Activated CD8-positive, alpha-beta T cell treated with anti-CD3 and anti-CD28 coated beads for 36 hours (primary cell): Measurements from ENCODE around the gene ENKD1. TPM values are rescaled to one million over a fixed set of nuclear protein-coding genes. Genes with fewer than 3 reads are reported as not detected.
A peak's percentile ranks its signal among the peaks of the same experiment; 100 is the strongest.

ENCODE experiments used
- ATAC-seq: fragments of 200-7000 bp; cut with Tn5 transposase; one replicate; pipeline ENCODE4 v1.10.0; 2021; ENCODE audit warnings: mild to moderate bottlenecking, moderate library complexity
- CTCF ChIA-PET: fragments of 350-600 bp; sonication (Branson Sonifier 250); formaldehyde crosslinking; loops from one replicate; lab custom pipeline; 2021; ENCODE audit warnings: antibody characterized with exemption; lab: Charles Lee
- POLR2A ChIA-PET: fragments of 350-600 bp; sonication (Branson Sonifier 250); formaldehyde crosslinking; loops from one replicate; lab custom pipeline; 2021; ENCODE audit warnings: antibody characterized with exemption; lab: Charles Lee
- DNase-seq: peaks from one replicate; pipeline ENCODE4 v3.0.0-alpha.2; 2020
- H3K27ac Mint-ChIP-seq: one replicate; pipeline ENCODE4 v1.8.0; 2021; ENCODE audit warnings: mild to moderate bottlenecking, mixed read lengths
- H3K27me3 Mint-ChIP-seq: one replicate; pipeline ENCODE4 v1.8.0; 2021; ENCODE audit warnings: mixed read lengths
- H3K36me3 Mint-ChIP-seq: one replicate; pipeline ENCODE4 v1.8.0; 2021; ENCODE audit warnings: low read depth, mixed read lengths
- H3K4me1 Mint-ChIP-seq: one replicate; pipeline ENCODE4 v1.8.0; 2021; ENCODE audit warnings: low read depth, mixed read lengths
- H3K4me3 Mint-ChIP-seq: one replicate; pipeline ENCODE4 v1.8.0; 2021; ENCODE audit warnings: mild to moderate bottlenecking, moderate library complexity, mixed read lengths
- H3K9me3 Mint-ChIP-seq: one replicate; pipeline ENCODE4 v1.8.0; 2021; ENCODE audit warnings: mixed read lengths
- CTCF ChIP-seq: fragments of 200-600 bp; IDR thresholded peaks from one replicate; pipeline ENCODE4 v1.8.0; 2022; ENCODE audit warnings: antibody characterized with exemption, mild to moderate bottlenecking
- intact Hi-C: fragments of 100-400 bp; cut with micrococcal nuclease; formaldehyde crosslinking; loops from one replicate; pipeline ENCODE4 v1.10.0; 2022
- total RNA-seq, 2 experiments: library from RNA; stranded (reverse); gene quantifications; one replicate each; pipeline ENCODE4 v1.2.3, GENCODE V29; 2021

The ENKD1 gene
- total RNA-seq, 2 experiments from 2014 or later = 8.4 to 8.9 TPM

DNA sequence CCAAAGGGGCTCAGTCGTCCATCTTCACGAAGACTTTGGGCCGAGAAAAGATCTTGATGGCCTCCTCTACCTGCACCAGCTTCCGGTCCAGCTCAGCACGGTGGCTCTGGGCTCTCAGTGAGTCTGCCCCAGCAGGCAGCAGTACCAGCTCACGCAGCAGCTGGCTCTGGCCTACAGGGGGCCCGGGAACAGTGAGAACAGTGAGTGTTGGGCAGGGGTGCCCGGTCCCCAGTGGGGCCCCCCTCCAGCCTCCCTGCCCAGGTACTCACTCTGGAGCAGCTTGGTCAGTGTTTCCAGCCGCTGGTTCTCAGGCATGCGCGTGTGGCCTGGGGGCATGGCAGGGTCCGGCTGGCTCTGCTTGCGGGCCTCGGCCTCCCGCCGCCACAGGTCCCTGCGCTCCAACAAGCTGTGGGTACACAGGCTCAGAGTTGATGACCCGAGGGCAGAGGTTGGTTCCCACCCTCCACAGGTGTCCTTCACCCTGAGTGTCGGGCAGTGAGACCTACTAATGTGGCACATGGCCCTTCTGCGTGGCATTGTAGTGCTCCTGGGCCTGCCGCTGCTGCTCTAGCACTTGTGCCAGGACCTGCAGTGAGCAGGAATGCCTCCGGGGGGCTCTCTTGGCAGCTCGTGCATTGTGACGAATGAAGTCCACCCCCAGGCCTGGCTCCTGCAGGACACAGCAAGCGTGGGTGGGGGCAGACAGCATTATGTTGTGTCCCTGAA is 3.2 kb downstream of the ENKD1 start:
- CTCF ChIA-PET = interaction anchor here (0.6 to 14.7 kb wide), 20 partner anchors 9 to 378 kb away, joined by 3 to 154 read pairs (median 4); partner anchors contain the start of genes ATP6V0D1, CARMIL2 and CTCF
- Mint-ChIP-seq H3K36me3 (peaks cover 3% of the 10 kb centered on the region), H3K4me3 (no peak overlapping the region), H3K9me3 (no peaks in the 10 kb centered on the region), H3K4me1 (peaks cover 23% of the 10 kb centered on the region), H3K27me3 (no peaks in the 10 kb centered on the region), H3K27ac (no peak overlapping the region)
- peak; percentile 64 for TF ChIP-seq CTCF
- peak; percentile 69 for DNase-seq
- ATAC-seq = no peak
- POLR2A ChIA-PET = interaction anchor here (1.9 to 2.1 kb wide), 2 partner anchors 14 to 17 kb away, joined by 5 to 13 read pairs; no protein-coding TSS in a partner anchor
- intact Hi-C loops = loop anchor here (10.0 kb wide), 1 partner anchor 271 kb away; the partner anchor contains the start of genes CTRL and PSMB10

DNA sequence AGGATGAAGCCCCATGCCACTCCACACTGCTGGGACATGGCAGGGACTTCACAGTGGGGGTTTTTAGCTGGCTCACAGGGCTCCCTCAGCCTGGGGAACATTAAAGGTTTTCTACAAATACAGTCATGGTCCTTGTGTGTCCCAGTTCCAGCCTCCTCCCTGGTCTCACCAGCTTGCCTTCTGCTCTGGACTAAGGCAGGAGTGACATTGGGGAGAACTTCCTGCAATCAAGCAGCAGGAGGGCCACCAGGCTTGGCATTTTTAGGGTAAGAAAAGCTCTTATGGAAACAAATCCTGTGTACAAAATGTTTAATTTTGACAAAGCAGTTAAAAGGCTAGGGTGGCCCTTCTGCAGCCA is 3.9 kb downstream of the ENKD1 start:
- POLR2A ChIA-PET = interaction anchor here (1.1 to 2.1 kb wide), 4 partner anchors 13 to 141 kb away, joined by 3 to 13 read pairs (median 5); no protein-coding TSS in a partner anchor
- no peak for TF ChIP-seq CTCF
- CTCF ChIA-PET = interaction anchor here (0.9 to 14.7 kb wide), 14 partner anchors 9 to 169 kb away, joined by 3 to 154 read pairs (median 5); partner anchors contain the start of genes CARMIL2 and CTCF
- peaks cover 5% of the 10 kb centered on the region for H3K36me3 Mint-ChIP-seq
- no peaks in the 10 kb centered on the region for H3K27me3 Mint-ChIP-seq
- peaks cover 27% of the 10 kb centered on the region for H3K4me1 Mint-ChIP-seq
- no peak overlapping the region for H3K4me3 Mint-ChIP-seq
- ATAC-seq (no peak), DNase-seq (no peak)
- no peak overlapping the region for H3K27ac Mint-ChIP-seq
- no peaks in the 10 kb centered on the region for H3K9me3 Mint-ChIP-seq
- intact Hi-C loops = loop anchor here (10.0 kb wide), 1 partner anchor 272 kb away; the partner anchor contains the start of genes CTRL and PSMB10

GRCh38 chr16:67661886-67662652 is 4.5 kb downstream of the ENKD1 start:
- TF ChIP-seq CTCF = no peak
- Mint-ChIP-seq H3K9me3 (no peaks in the 10 kb centered on the region), H3K27ac (no peak overlapping the region), H3K36me3 (peaks cover 5% of the 10 kb centered on the region), H3K27me3 (no peaks in the 10 kb centered on the region), H3K4me1 (peaks cover 23% of the 10 kb centered on the region), H3K4me3 (peak overlapping the region; percentile 87)
- ChIA-PET POLR2A (interaction anchor here (1.1 to 5.2 kb wide), 5 partner anchors 13 to 141 kb away, joined by 3 to 100 read pairs (median 5); partner anchors contain the start of gene CARMIL2), CTCF (interaction anchor here (0.9 to 14.7 kb wide), 11 partner anchors 10 to 154 kb away, joined by 3 to 154 read pairs (median 5); partner anchors contain the start of genes CARMIL2 and CTCF)
- intact Hi-C loops = loop anchor here (10.0 kb wide), 1 partner anchor 273 kb away; the partner anchor contains the start of genes CTRL and PSMB10
- DNase-seq (no peak), ATAC-seq (no peak)

GRCh38 chr16:67661101-67661761 is 5.3 kb downstream of the ENKD1 start:
- POLR2A ChIA-PET = interaction anchor here (0.8 to 5.2 kb wide), 3 partner anchors 13 to 140 kb away, joined by 3 to 100 read pairs (median 5); partner anchors contain the start of genes CARMIL2 and CTCF
- peak; percentile 43 for DNase-seq
- peaks cover 22% of the 10 kb centered on the region for H3K4me1 Mint-ChIP-seq
- H3K36me3 Mint-ChIP-seq = peaks cover 6% of the 10 kb centered on the region
- no peak for ATAC-seq
- intact Hi-C loops = loop anchor here (10.0 kb wide), 1 partner anchor 274 kb away; the partner anchor contains the start of genes CTRL and PSMB10
- H3K27me3 Mint-ChIP-seq = no peaks in the 10 kb centered on the region
- H3K27ac Mint-ChIP-seq = peak overlapping the region; percentile 82
- no peak for TF ChIP-seq CTCF
- H3K9me3 Mint-ChIP-seq = no peaks in the 10 kb centered on the region
- CTCF ChIA-PET = interaction anchor here (1.4 to 14.7 kb wide), 6 partner anchors 12 to 147 kb away, joined by 5 to 154 read pairs (median 12); partner anchors contain the start of genes CARMIL2 and CTCF
- H3K4me3 Mint-ChIP-seq = peak overlapping the region; percentile 87
